Muscle layer of duodenum (tissue), 2 donors: ENCODE data around the gene SLC47A1.

Experiments used
- H3K27ac ChIP-seq: one replicate; pipeline ENCODE4 v1.7.0; 2013; ENCODE audit warnings: mild to moderate bottlenecking, low read length
- H3K27me3 ChIP-seq: one replicate; pipeline ENCODE4 v1.7.0; 2013; ENCODE audit warnings: low read depth, mild to moderate bottlenecking, control low read depth, low read length
- H3K36me3 ChIP-seq, 2 donors: one replicate each; pipeline ENCODE4 v1.7.0; 2013; ENCODE audit warnings: low read length in 2 of 2, control low read depth in 1 of 2, mild to moderate bottlenecking in 1 of 2; ENCODE audit not compliant: insufficient read depth in 2 of 2, control insufficient read depth in 1 of 2
- H3K4me1 ChIP-seq, 2 donors: one replicate each; pipeline ENCODE4 v1.7.0; 2013; ENCODE audit warnings: low read length in 2 of 2, mild to moderate bottlenecking in 2 of 2, control low read depth in 1 of 2, moderate library complexity in 1 of 2; ENCODE audit not compliant: insufficient read depth in 2 of 2, control insufficient read depth in 1 of 2
- H3K4me3 ChIP-seq, 2 donors: one replicate each; pipeline ENCODE4 v1.7.0; 2013; ENCODE audit warnings: low read length in 2 of 2, low read depth in 1 of 2, mild to moderate bottlenecking in 1 of 2
- H3K9me3 ChIP-seq, 2 donors: one replicate each; pipeline ENCODE4 v1.7.0; 2013; ENCODE audit warnings: low read length in 2 of 2, control low read depth in 1 of 2, mild to moderate bottlenecking in 1 of 2; ENCODE audit not compliant: control insufficient read depth in 1 of 2
- donor health status: healthy.

Gene SLC47A1

GRCh38 chr17:19544366-19544765 is 10.7 kb downstream of the SLC47A1 start:
- H3K27ac ChIP-seq, result no peak overlapping the region
- no peak overlapping the region for H3K4me3 ChIP-seq
- H3K4me1 ChIP-seq, result no peaks in the 10 kb centered on the region
- H3K9me3 ChIP-seq, result no peaks in the 10 kb centered on the region
- no peaks in the 10 kb centered on the region for H3K27me3 ChIP-seq
- H3K36me3 ChIP-seq, result no peaks in the 10 kb centered on the region

- H3K4me3 ChIP-seq, result no peak overlapping the region
- H3K4me1 ChIP-seq, result no peaks in the 10 kb centered on the region
- no peaks in the 10 kb centered on the region for H3K9me3 ChIP-seq
- no peak overlapping the region for H3K27ac ChIP-seq
- H3K36me3 ChIP-seq, result no peaks in the 10 kb centered on the region
- H3K27me3 ChIP-seq, result no peaks in the 10 kb centered on the region
These were observed 12.8 kb downstream of the SLC47A1 start for GRCh38 chr17:19546289-19547065.

- Histone ChIP-seq H3K4me3 (no peak overlapping the region), H3K36me3 (no peaks in the 10 kb centered on the region), H3K27ac (no peak overlapping the region), H3K4me1 (no peaks in the 10 kb centered on the region), H3K27me3 (no peaks in the 10 kb centered on the region), H3K9me3 (no peaks in the 10 kb centered on the region)
These were observed 16.3 kb downstream of the SLC47A1 start for GRCh38 chr17:19549746-19550623.

GRCh38 chr17:19551165-19551564 is 17.5 kb downstream of the SLC47A1 start:
- H3K9me3 ChIP-seq, result no peaks in the 10 kb centered on the region
- H3K27me3 ChIP-seq, result no peaks in the 10 kb centered on the region
- no peaks in the 10 kb centered on the region for H3K36me3 ChIP-seq
- no peak overlapping the region for H3K4me3 ChIP-seq
- no peaks in the 10 kb centered on the region for H3K4me1 ChIP-seq
- no peak overlapping the region for H3K27ac ChIP-seq

GRCh38 chr17:19551591-19552148 is 18.0 kb downstream of the SLC47A1 start:
- Histone ChIP-seq H3K9me3 (no peaks in the 10 kb centered on the region), H3K27ac (no peak overlapping the region), H3K36me3 (no peaks in the 10 kb centered on the region), H3K4me3 (no peak overlapping the region), H3K27me3 (no peaks in the 10 kb centered on the region), H3K4me1 (no peaks in the 10 kb centered on the region)

GRCh38 chr17:19553036-19553435 is 19.4 kb downstream of the SLC47A1 start:
- H3K4me1 ChIP-seq, result no peaks in the 10 kb centered on the region
- no peak overlapping the region for H3K27ac ChIP-seq
- H3K27me3 ChIP-seq, result no peaks in the 10 kb centered on the region
- no peaks in the 10 kb centered on the region for H3K36me3 ChIP-seq
- no peak overlapping the region for H3K4me3 ChIP-seq
- no peaks in the 10 kb centered on the region for H3K9me3 ChIP-seq

- Histone ChIP-seq H3K27ac (no peak overlapping the region), H3K36me3 (no peaks in the 10 kb centered on the region), H3K4me1 (no peaks in the 10 kb centered on the region), H3K4me3 (no peak overlapping the region), H3K9me3 (peaks cover 0 to 2% of the 10 kb centered on the region in 2 donors), H3K27me3 (no peaks in the 10 kb centered on the region)
These were observed 20.7 kb downstream of the SLC47A1 start for GRCh38 chr17:19554393-19554792.

- H3K4me1 ChIP-seq, result no peaks in the 10 kb centered on the region
- no peak overlapping the region for H3K27ac ChIP-seq
- peaks cover 0 to 2% of the 10 kb centered on the region in 2 donors for H3K9me3 ChIP-seq
- H3K4me3 ChIP-seq, result no peak overlapping the region
- no peaks in the 10 kb centered on the region for H3K36me3 ChIP-seq
- H3K27me3 ChIP-seq, result no peaks in the 10 kb centered on the region
These were observed 22.1 kb downstream of the SLC47A1 start for GRCh38 chr17:19555746-19556145.

- Histone ChIP-seq H3K36me3 (no peaks in the 10 kb centered on the region), H3K9me3 (peaks cover 0 to 2% of the 10 kb centered on the region in 2 donors), H3K27ac (no peak overlapping the region), H3K4me1 (no peaks in the 10 kb centered on the region), H3K4me3 (no peak overlapping the region), H3K27me3 (no peaks in the 10 kb centered on the region)
These were observed 25.3 kb downstream of the SLC47A1 start for GRCh38 chr17:19558946-19559345.

- Histone ChIP-seq H3K36me3 (no peaks in the 10 kb centered on the region), H3K9me3 (peaks cover 0 to 2% of the 10 kb centered on the region in 2 donors), H3K4me1 (no peaks in the 10 kb centered on the region), H3K4me3 (no peak overlapping the region), H3K27me3 (no peaks in the 10 kb centered on the region), H3K27ac (no peak overlapping the region)
These were observed 28.2 kb downstream of the SLC47A1 start for GRCh38 chr17:19561697-19562318.
